GM13977 (cell line): ENCODE results near the gene GALNT18.

Experiments used
- DNase-seq: peaks from one replicate; pipeline ENCODE4 v3.0.0; 2012; ENCODE audit warnings: low spot score
- CTCF ChIP-seq: IDR thresholded peaks from 2 replicates; pipeline ENCODE4 v1.5.1; 2012; ENCODE audit warnings: mild to moderate bottlenecking, control low read depth; ENCODE audit not compliant: insufficient read depth; ENCODE audit errors: extremely low read depth, missing control alignments
- in situ Hi-C: fragments of 300-500 bp; cut with MboI; formaldehyde crosslinking; loops from one replicate; pipeline ENCODE4 v1.12.0; 2022; ENCODE audit warnings: low sequenced_read_pairs, low pct_unique_long_range_greater_than_20kb, mixed read lengths, inconsistent platforms; ENCODE audit not compliant: unreplicated experiment

Gene GALNT18

GRCh38 chr11:11608783-11609232 is 13.0 kb downstream of the GALNT18 start:
- no peak for DNase-seq
- in situ Hi-C loops: no loop called here
- TF ChIP-seq CTCF: no peak

- no peak for TF ChIP-seq CTCF
- no peak for DNase-seq
- in situ Hi-C loops: no loop called here
Observed at GRCh38 chr11:11607772-11608171, 14.0 kb downstream of the GALNT18 start.

DNA sequence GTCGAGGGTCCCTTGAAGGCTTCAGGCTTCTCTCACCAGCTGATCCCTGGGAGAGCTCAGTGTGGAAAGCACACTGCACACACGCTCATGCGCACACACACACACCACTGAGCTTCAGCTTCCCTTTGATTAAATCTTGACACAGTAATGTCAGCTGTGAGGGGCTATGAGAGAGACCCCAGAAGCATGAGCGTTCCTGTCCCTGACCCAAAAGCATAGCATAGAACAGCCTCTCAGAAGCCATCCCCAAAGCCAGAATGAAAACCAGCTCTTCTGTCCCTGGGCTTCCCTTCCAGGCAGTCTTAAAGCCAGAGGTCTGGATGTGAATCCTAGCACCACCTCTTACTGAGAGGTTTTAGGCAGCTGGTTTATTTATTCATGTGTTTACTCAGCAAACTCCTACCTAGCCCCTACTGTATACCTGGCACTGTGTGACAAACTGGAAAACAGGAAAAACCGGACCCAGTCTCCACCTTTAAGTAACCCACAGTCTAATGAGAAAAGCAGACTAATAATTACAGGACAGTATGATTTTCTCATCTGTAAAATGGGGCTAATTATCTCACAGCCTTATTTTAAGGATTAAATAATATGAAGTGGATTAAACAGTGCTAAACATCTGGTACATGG is 15.9 kb downstream of the GALNT18 start:
- DNase-seq: no peak
- no peak for TF ChIP-seq CTCF
- in situ Hi-C loops: no loop called here

- in situ Hi-C loops: no loop called here
- no peak for DNase-seq
- no peak for TF ChIP-seq CTCF
Observed at GRCh38 chr11:11605181-11605580, 16.6 kb downstream of the GALNT18 start.

DNA sequence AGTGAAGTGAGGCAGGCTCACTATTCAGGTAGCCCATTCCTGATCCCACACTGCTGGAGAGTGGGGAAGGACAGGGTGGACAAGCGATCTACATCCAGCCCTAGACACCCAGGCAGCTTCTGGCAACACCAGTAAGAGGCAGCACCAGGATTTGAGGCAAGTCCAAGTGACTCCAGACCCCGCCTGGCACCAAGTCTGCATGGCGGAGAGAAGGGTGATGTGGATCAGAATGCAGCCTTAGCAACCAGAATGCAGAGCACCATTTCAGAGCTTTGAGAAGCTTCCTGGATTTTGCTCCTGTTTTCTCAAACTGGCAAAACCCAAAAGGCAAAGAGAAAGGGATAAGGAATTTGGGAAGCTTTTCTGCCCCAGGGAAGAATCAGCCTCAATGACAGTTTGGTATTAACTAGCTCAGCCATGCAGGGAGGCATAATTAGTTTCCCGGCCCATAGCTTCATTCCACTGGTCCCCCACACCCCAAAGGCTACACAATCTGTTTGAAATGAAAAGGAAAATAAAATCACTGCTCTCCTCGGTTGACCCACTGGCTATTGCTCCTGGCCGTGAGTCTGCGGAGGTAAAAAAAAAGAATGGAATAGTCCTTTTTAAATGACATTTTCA is 17.3 kb downstream of the GALNT18 start:
- in situ Hi-C loops: no loop called here
- no peak for DNase-seq
- no peak for TF ChIP-seq CTCF

GRCh38 chr11:11602011-11602410 is 19.8 kb downstream of the GALNT18 start:
- TF ChIP-seq CTCF: no peak
- in situ Hi-C loops: no loop called here
- no peak for DNase-seq

DNA sequence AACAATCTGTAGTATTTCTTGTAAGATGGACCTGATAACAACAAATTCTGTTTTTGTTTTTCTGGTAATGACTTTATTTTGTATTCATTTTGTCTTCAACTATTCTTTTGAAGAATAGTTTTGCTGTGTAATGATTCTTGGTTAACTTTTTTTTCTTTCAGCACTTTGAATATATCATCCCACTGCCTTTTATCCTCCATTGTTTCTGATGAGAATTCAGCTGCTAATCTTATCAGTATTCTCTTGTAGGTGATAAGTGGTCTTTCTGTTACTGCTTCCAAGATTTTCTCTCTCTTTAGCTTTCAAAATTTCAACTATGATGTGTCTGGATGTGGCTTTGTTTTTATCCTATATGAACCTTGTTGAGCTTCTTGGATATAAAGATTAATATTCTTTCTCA is 21.5 kb downstream of the GALNT18 start:
- DNase-seq: no peak
- no peak for TF ChIP-seq CTCF
- in situ Hi-C loops: no loop called here
